GM04503 (cell line): ENCODE results near the gene RREB1.

ENCODE experiments used
- DNase-seq: peaks from one replicate; pipeline ENCODE4 v3.0.0-alpha.2; 2012; ENCODE audit warnings: low read depth

RREB1 gene

GRCh38 chr6:7224731-7225130 is 117.0 kb downstream of the RREB1 start:
- DNase-seq = no peak

GRCh38 chr6:7228662-7229375 is 121.1 kb downstream of the RREB1 start:
- DNase-seq = no peak

GRCh38 chr6:7229376-7230326 is 121.9 kb downstream of the RREB1 start:
- no peak for DNase-seq

- no peak for DNase-seq
Measured at GRCh38 chr6:7230327-7230691, 122.5 kb downstream of the RREB1 start.

GRCh38 chr6:7230956-7231713 is 123.4 kb downstream of the RREB1 start:
- no peak for DNase-seq

GRCh38 chr6:7232351-7232750 is 124.6 kb downstream of the RREB1 start:
- no peak for DNase-seq

GRCh38 chr6:7234547-7234946 is 126.8 kb downstream of the RREB1 start:
- no peak for DNase-seq

- DNase-seq = no peak
Measured at GRCh38 chr6:7235712-7236305, 128.0 kb downstream of the RREB1 start.

GRCh38 chr6:7236306-7237209 is 128.8 kb downstream of the RREB1 start:
- DNase-seq = no peak

- DNase-seq = no peak
Measured at GRCh38 chr6:7237653-7238188, 130.0 kb downstream of the RREB1 start.

GRCh38 chr6:7238526-7238899 is 130.8 kb downstream of the RREB1 start:
- DNase-seq = no peak

GRCh38 chr6:7238900-7239589 is 131.3 kb downstream of the RREB1 start:
- DNase-seq = no peak

- no peak for DNase-seq
Measured at GRCh38 chr6:7239590-7239948, 131.8 kb downstream of the RREB1 start.

GRCh38 chr6:7240351-7240750 is 132.6 kb downstream of the RREB1 start:
- no peak for DNase-seq

GRCh38 chr6:7241160-7241559 is 133.4 kb downstream of the RREB1 start:
- DNase-seq = no peak

- DNase-seq = no peak
Measured at GRCh38 chr6:7241709-7242645, 134.2 kb downstream of the RREB1 start.

- DNase-seq = no peak
Measured at GRCh38 chr6:7242835-7243178, 135.0 kb downstream of the RREB1 start.

- DNase-seq = no peak
Measured at GRCh38 chr6:7243179-7243981, 135.6 kb downstream of the RREB1 start.
